Adrenal gland (tissue), 12 donors: Measurements from ENCODE around the gene EYS. TPM values are rescaled to one million over a fixed set of nuclear protein-coding genes. Genes with fewer than 3 reads are reported as not detected.

ENCODE experiments used
- DNase-seq, 7 donors: peaks; one replicate each; pipeline ENCODE4 v3.0.0-alpha.2; 2019 to 2020
- H3K27ac ChIP-seq, 5 donors: fragments of 200-600 bp; sonication (generic) in 4 of 5; 1 replicate in 3 of 5; 2 replicates in 2 of 5; pipeline versions ENCODE4 v1.5.1 to v1.8.0; 2016 to 2020; ENCODE audit warnings: mild to moderate bottlenecking in 1 of 5
- H3K27me3 ChIP-seq: fragments of 200-600 bp; 2 replicates; pipeline ENCODE4 v1.8.0; 2021
- H3K36me3 ChIP-seq, 2 donors: fragments of 200-600 bp; replicated peaks in 1 of 2; 1 replicate in 1 of 2; 2 replicates in 1 of 2; pipeline versions ENCODE4 v1.5.1 to v1.8.0; 2018 to 2022
- H3K4me1 ChIP-seq, 2 donors: fragments of 200-600 bp; replicated peaks in 1 of 2; 1 replicate in 1 of 2; 2 replicates in 1 of 2; pipeline versions ENCODE4 v1.5.1 to v1.8.0; 2018 to 2021
- H3K4me3 ChIP-seq, 4 donors: fragments of 200-600 bp; sonication (generic) in 3 of 4; one replicate each; pipeline ENCODE4 v1.5.1; 2016 to 2018
- H3K9me3 ChIP-seq, 3 donors: fragments of 200-600 bp; sonication (generic) in 1 of 3; replicated peaks in 1 of 3; 1 replicate in 2 of 3; 2 replicates in 1 of 3; pipeline versions ENCODE4 v1.5.1 to v1.8.0; 2016 to 2021
- CTCF ChIP-seq, 6 experiments: fragments of 450-650 bp in 4 of 6; fragments of 200-600 bp in 2 of 6; sonication (generic) in 1 of 6; IDR thresholded peaks; 1 replicate in 5 of 6; 2 replicates in 1 of 6; pipeline versions ENCODE4 v1.5.1 to v1.8.0; 2016 to 2021; ENCODE audit warnings: antibody characterized with exemption in 6 of 6, mild to moderate bottlenecking in 2 of 6, moderate library complexity in 1 of 6
- POLR2A ChIP-seq, 2 donors: fragments of 450-650 bp; IDR thresholded peaks; one replicate each; pipeline ENCODE4 v1.6.1; 2017; ENCODE audit warnings: antibody characterized with exemption in 2 of 2, mild to moderate bottlenecking in 2 of 2, moderate library complexity in 1 of 2
- WGBS, 4 donors: extraction: QIAGEN DNeasy Blood & Tissue Kit in 2 of 4; methylation state at CpG; one replicate each; pipeline versions ENCODE4 v1.1.5 to v1.1.7; 2013 to 2017; 5-methylcytosine and 5-hydroxymethylcytosine counted together
- intact Hi-C, 2 donors: fragments of 100-400 bp; cut with DNase I; formaldehyde crosslinking; loops; one replicate each; pipeline versions ENCODE4 v1.14.1 to v1.15.0; 2022 to 2023
- polyA plus RNA-seq, 3 donors: library from polyadenylated mRNA; stranded (reverse); fragments of 200-250 nt in 2 of 3; fragments of 350-450 nt in 1 of 3; fragmentation: Illumina TruSeq in 1 of 3; extraction: RNeasy Lipid Tissue Mini Kit (QIAGEN cat#74804) in 1 of 3; gene quantifications; one replicate each; pipeline ENCODE4 v1.2.3, GENCODE V29; 2013 to 2014
- total RNA-seq, 9 donors: library from RNA; depleted of rRNA in 4 of 9; stranded (reverse); fragments of >200 nt in 4 of 9; fragments of 120-200 nt in 1 of 9; fragmentation: NEBNext Ultra II Directional in 1 of 9; extraction: Animal tissue kit (Norgen Biotek cat#: 25700) in 1 of 9; gene quantifications; one replicate each; pipeline versions ENCODE4 v1.1.0 to v1.2.4, GENCODE V29; 2013 to 2023
- donor health status: healthy with polysubstance abuse.
- donor health status: Bipolar disorder and iron deficiency.
- donor health status: DM: yes; HTN: yes; CAD: no.
- donor health status: DM: no; HTN: no; CAD: no.
- donor health status: DM: no; HTN: no; CAD: no.
- donor health status: DM: yes; HTN: yes; CAD: no.

The EYS gene
- total and polyA plus RNA-seq, 12 donors = 0.03 to 3.1 (median 0.18) TPM; not detected in 7

- Histone ChIP-seq H3K9me3 (no peaks in the 10 kb centered on the region), H3K4me3 (no peak overlapping the region), H3K36me3 (no peaks in the 10 kb centered on the region), H3K27me3 (no peaks in the 10 kb centered on the region), H3K4me1 (no peaks in the 10 kb centered on the region), H3K27ac (no peak overlapping the region)
- 35 to 48% (median 40%) methylated on average over 1 of the region's 1 CpG for WGBS, 4 donors
- intact Hi-C loops = no loop called here
- no peak for TF ChIP-seq POLR2A (IDR thresholded peaks at IDR 0.05)
- no peak for TF ChIP-seq CTCF (IDR thresholded peaks at IDR 0.05)
- no peak for DNase-seq
Measured at GRCh38 chr6:64074981-64075380, 1632.0 kb downstream of the EYS start.

GRCh38 chr6:64072686-64073085 is 1634.3 kb downstream of the EYS start:
- TF ChIP-seq CTCF (IDR thresholded peaks at IDR 0.05) = no peak
- no peak for TF ChIP-seq POLR2A (IDR thresholded peaks at IDR 0.05)
- no peak overlapping the region for H3K27ac ChIP-seq
- WGBS, 4 donors = 75 to 81% (median 77%) methylated on average over 1 of the region's 1 CpG
- intact Hi-C loops = no loop called here
- H3K4me3 ChIP-seq = no peak overlapping the region
- no peaks in the 10 kb centered on the region for H3K4me1 ChIP-seq
- H3K9me3 ChIP-seq = no peaks in the 10 kb centered on the region
- H3K27me3 ChIP-seq = no peaks in the 10 kb centered on the region
- DNase-seq = no peak
- H3K36me3 ChIP-seq = no peaks in the 10 kb centered on the region

- H3K36me3 ChIP-seq = no peaks in the 10 kb centered on the region
- H3K4me3 ChIP-seq = no peak overlapping the region
- no peaks in the 10 kb centered on the region for H3K27me3 ChIP-seq
- H3K4me1 ChIP-seq = no peaks in the 10 kb centered on the region
- no peak for DNase-seq
- intact Hi-C loops = no loop called here
- TF ChIP-seq POLR2A (IDR thresholded peaks at IDR 0.05) (no peak), CTCF (IDR thresholded peaks at IDR 0.05) (no peak)
- no peaks in the 10 kb centered on the region for H3K9me3 ChIP-seq
- H3K27ac ChIP-seq = no peak overlapping the region
- 58 to 82% (median 65%) methylated on average over 1 of the region's 1 CpG for WGBS, 4 donors
Measured at GRCh38 chr6:64064919-64065318, 1642.1 kb downstream of the EYS start.

GRCh38 chr6:64062960-64063683 is 1643.9 kb downstream of the EYS start:
- no peak for TF ChIP-seq CTCF (IDR thresholded peaks at IDR 0.05)
- no peak for TF ChIP-seq POLR2A (IDR thresholded peaks at IDR 0.05)
- intact Hi-C loops = no loop called here
- H3K9me3 ChIP-seq = no peaks in the 10 kb centered on the region
- no peak overlapping the region for H3K4me3 ChIP-seq
- WGBS, 4 donors = 77 to 82% (median 80%) methylated on average over 5 of the region's 5 CpGs
- no peaks in the 10 kb centered on the region for H3K36me3 ChIP-seq
- H3K27ac ChIP-seq = no peak overlapping the region
- DNase-seq = no peak
- H3K4me1 ChIP-seq = no peaks in the 10 kb centered on the region
- H3K27me3 ChIP-seq = no peaks in the 10 kb centered on the region
